Gastrocnemius medialis (tissue), 4 donors: ENCODE data around the gene TYROBP. TPM values are rescaled to one million over a fixed set of nuclear protein-coding genes. Genes with fewer than 3 reads are reported as not detected.
"Not testable (repeated sequence)": the region's sequence is repeated elsewhere in the genome, so short reads cannot be mapped to it uniquely, and the experiment has no call there.

Experiments used
- ATAC-seq, 2 donors: fragments of 150-250 bp; one replicate each; pipeline ENCODE4 v1.9.1; 2016
- DNase-seq, 2 donors: peaks; one replicate each; pipeline ENCODE4 v3.0.0-alpha.2; 2019
- H3K27ac ChIP-seq, 4 donors: fragments of 200-600 bp; sonication (generic); 1 replicate in 1 of 4; 2 replicates in 3 of 4; pipeline ENCODE4 v1.5.1; 2016 to 2018; ENCODE audit warnings: mild to moderate bottlenecking in 2 of 4, moderate library complexity in 1 of 4
- H3K27me3 ChIP-seq, 3 donors: fragments of 200-600 bp; sonication (generic) in 2 of 3; 1 replicate in 1 of 3; 2 replicates in 2 of 3; pipeline versions ENCODE4 v1.5.1 to v1.6.0; 2016 to 2019; ENCODE audit warnings: mild to moderate bottlenecking in 1 of 3, moderate library complexity in 1 of 3
- H3K36me3 ChIP-seq, 2 donors: fragments of 200-600 bp; sonication (generic) in 1 of 2; one replicate each; pipeline ENCODE4 v1.5.1; 2017 to 2018
- H3K4me1 ChIP-seq, 2 donors: fragments of 200-600 bp; sonication (generic) in 1 of 2; one replicate each; pipeline ENCODE4 v1.5.1; 2016 to 2017; ENCODE audit warnings: mild to moderate bottlenecking in 2 of 2
- H3K4me3 ChIP-seq, 4 donors: fragments of 200-600 bp; sonication (generic) in 3 of 4; 1 replicate in 1 of 4; 2 replicates in 3 of 4; pipeline ENCODE4 v1.5.1; 2016 to 2019; ENCODE audit warnings: mild to moderate bottlenecking in 2 of 4
- H3K9me3 ChIP-seq, 3 donors: fragments of 200-600 bp; sonication (generic) in 2 of 3; 1 replicate in 1 of 3; 2 replicates in 2 of 3; pipeline ENCODE4 v1.5.1; 2016 to 2019
- POLR2A ChIP-seq, 2 donors: fragments of 450-650 bp; IDR thresholded peaks; one replicate each; pipeline ENCODE4 v1.6.1; 2017; ENCODE audit warnings: antibody characterized with exemption in 2 of 2, mild to moderate bottlenecking in 2 of 2, moderate library complexity in 2 of 2
- in situ Hi-C, 4 donors: fragments of 200-750 bp; cut with MboI; loops; one replicate each; pipeline versions ENCODE4 v1.15.0 to v1.8.0; 2017; ENCODE audit warnings: low sequenced_read_pairs in 4 of 4
- intact Hi-C: fragments of 100-400 bp; cut with DNase I; formaldehyde crosslinking; loops from one replicate; pipeline ENCODE4 v1.15.1; 2023; ENCODE audit warnings: low total_unique reads
- total RNA-seq, 4 donors: library from RNA; depleted of rRNA; stranded (reverse); fragments of >200 nt; gene quantifications; one replicate each; pipeline versions ENCODE4 v1.1.0 to v1.2.3, GENCODE V29; 2016
- TF ChIP-seq, protein P1 (sequence below), 5 experiments: fragments of 450-650 bp in 3 of 5; fragments of 200-600 bp in 2 of 5; sonication (generic) in 2 of 5; IDR thresholded peaks in 4 of 5; conservative IDR thresholded peaks in 1 of 5; 1 replicate in 4 of 5; 2 replicates in 1 of 5; pipeline ENCODE4 v1.5.1; 2016 to 2019; ENCODE audit warnings: antibody characterized with exemption in 5 of 5, mild to moderate bottlenecking in 3 of 5, moderate library complexity in 3 of 5

Gene TYROBP
- total RNA-seq, 4 donors from 2014 or later, result 7.2 to 25.6 (median 18.2) TPM

DNA sequence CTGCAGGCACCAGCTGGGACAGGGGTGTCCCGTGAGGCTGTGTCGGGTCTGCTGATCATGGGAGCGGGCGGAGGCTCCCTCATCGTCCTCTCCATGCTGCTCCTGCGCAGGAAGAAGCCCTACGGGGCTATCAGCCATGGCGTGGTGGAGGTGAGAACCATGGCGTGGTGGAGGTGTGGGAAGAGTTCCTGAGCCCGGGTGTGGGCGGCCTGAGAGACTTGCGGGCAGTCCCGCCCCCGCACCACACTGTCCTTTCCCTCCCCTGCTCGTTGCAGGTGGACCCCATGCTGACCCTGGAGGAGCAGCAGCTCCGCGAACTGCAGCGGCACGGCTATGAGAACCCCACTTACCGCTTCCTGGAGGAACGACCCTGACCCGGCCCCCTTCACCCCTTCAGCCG lies 29.0 kb downstream of the TYROBP start:
- Histone ChIP-seq H3K27me3 (peaks cover 0 to 12% (median 4%) of the 10 kb centered on the region in 3 donors), H3K36me3 (no peaks in the 10 kb centered on the region), H3K4me3 (no peak overlapping the region), H3K27ac (no peak overlapping the region), H3K9me3 (no peaks in the 10 kb centered on the region), H3K4me1 (no peaks in the 10 kb centered on the region)
- no peak for ATAC-seq
- TF ChIP-seq, protein P1, sequence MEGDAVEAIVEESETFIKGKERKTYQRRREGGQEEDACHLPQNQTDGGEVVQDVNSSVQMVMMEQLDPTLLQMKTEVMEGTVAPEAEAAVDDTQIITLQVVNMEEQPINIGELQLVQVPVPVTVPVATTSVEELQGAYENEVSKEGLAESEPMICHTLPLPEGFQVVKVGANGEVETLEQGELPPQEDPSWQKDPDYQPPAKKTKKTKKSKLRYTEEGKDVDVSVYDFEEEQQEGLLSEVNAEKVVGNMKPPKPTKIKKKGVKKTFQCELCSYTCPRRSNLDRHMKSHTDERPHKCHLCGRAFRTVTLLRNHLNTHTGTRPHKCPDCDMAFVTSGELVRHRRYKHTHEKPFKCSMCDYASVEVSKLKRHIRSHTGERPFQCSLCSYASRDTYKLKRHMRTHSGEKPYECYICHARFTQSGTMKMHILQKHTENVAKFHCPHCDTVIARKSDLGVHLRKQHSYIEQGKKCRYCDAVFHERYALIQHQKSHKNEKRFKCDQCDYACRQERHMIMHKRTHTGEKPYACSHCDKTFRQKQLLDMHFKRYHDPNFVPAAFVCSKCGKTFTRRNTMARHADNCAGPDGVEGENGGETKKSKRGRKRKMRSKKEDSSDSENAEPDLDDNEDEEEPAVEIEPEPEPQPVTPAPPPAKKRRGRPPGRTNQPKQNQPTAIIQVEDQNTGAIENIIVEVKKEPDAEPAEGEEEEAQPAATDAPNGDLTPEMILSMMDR (IDR thresholded peaks at IDR 0.05 in 4 of 5, conservative IDR thresholded peaks at IDR 0.05 in 1 of 5), result no peak
- no peak for TF ChIP-seq POLR2A (IDR thresholded peaks at IDR 0.05)
- in situ Hi-C loops (no loop called here), intact Hi-C loops (no loop called here)
- no peak for DNase-seq

DNA sequence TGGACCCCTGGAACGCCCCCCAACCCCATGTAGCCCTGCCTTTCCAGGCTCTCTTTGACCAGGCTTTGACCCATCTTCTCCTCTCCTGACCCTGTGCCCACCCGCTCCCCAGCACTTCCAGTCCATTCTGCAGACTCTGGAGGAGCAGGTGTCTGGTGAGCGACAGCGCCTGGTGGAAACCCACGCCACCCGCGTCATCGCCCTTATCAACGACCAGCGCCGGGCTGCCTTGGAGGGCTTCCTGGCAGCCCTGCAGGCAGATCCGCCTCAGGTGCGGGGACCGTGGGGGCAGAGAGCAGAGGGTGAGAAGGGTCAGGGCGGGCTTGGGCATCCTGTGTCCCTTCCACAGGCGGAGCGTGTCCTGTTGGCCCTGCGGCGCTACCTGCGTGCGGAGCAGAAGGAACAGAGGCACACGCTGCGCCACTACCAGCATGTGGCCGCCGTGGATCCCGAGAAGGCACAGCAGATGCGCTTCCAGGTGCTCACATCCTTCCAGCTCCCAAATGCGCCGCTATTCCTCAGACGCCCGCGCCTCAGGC lies 33.6 kb downstream of the TYROBP start:
- DNase-seq (no peak), ATAC-seq (no peak)
- intact Hi-C loops, result no loop called here
- H3K36me3 ChIP-seq, result no peaks in the 10 kb centered on the region
- peaks cover 6% of the 10 kb centered on the region in 2 donors for H3K4me1 ChIP-seq
- no peak overlapping the region for H3K27ac ChIP-seq
- no peak overlapping the region for H3K4me3 ChIP-seq
- in situ Hi-C loops, result no loop called here
- peaks cover 27 to 39% (median 32%) of the 10 kb centered on the region in 3 donors for H3K27me3 ChIP-seq
- TF ChIP-seq, protein P1 (IDR thresholded peaks at IDR 0.05 in 4 of 5, conservative IDR thresholded peaks at IDR 0.05 in 1 of 5), result no peak
- TF ChIP-seq POLR2A (IDR thresholded peaks at IDR 0.05), result no peak
- no peaks in the 10 kb centered on the region for H3K9me3 ChIP-seq

DNA sequence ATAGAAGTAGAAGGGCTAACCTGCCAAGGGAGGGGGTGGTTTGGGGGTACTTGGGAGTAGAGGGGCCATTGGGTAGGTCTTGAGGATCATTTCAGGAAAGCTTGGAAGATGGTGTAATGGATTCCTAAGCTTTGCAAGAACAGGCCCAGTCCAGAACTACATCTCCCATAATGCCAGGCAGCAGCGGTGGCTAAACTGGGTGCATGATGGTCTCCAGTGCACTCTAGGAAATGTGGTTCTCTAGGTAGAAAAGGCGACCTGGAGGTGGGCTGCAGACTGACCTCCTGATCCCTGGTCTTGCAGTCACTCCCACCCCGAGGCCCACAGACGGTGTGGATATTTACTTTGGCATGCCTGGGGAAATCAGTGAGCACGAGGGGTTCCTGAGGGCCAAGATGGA lies 35.9 kb downstream of the TYROBP start:
- H3K4me1 ChIP-seq, result peaks cover 7 to 15% of the 10 kb centered on the region in 2 donors
- TF ChIP-seq POLR2A (IDR thresholded peaks at IDR 0.05), result no peak
- TF ChIP-seq, protein P1 (IDR thresholded peaks at IDR 0.05 in 4 of 5, conservative IDR thresholded peaks at IDR 0.05 in 1 of 5), result no peak
- in situ Hi-C loops, result no loop called here
- no peak overlapping the region for H3K27ac ChIP-seq
- intact Hi-C loops, result no loop called here
- no peaks in the 10 kb centered on the region for H3K36me3 ChIP-seq
- no peak overlapping the region for H3K4me3 ChIP-seq
- ATAC-seq, result no peak
- DNase-seq, result no peak
- no peaks in the 10 kb centered on the region for H3K9me3 ChIP-seq
- peaks cover 37 to 39% (median 38%) of the 10 kb centered on the region in 3 donors for H3K27me3 ChIP-seq

DNA sequence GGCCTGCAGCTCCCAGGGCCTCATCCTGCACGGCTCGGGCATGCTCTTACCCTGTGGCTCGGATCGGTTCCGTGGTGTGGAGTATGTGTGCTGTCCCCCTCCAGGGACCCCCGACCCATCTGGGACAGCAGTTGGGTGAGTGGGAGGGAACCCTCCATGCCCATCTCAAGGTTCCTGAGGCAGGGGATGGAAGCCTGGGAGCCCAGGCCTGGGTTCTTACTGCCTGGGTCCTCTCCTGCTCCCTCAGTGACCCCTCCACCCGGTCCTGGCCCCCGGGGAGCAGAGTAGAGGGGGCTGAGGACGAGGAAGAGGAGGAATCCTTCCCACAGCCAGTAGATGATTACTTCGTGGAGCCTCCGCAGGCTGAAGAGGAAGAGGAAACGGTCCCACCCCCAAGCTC lies 36.5 kb downstream of the TYROBP start:
- DNase-seq, result no peak
- in situ Hi-C loops (no loop called here), intact Hi-C loops (no loop called here)
- TF ChIP-seq POLR2A (IDR thresholded peaks at IDR 0.05), result no peak
- TF ChIP-seq, protein P1 (IDR thresholded peaks at IDR 0.05 in 4 of 5, conservative IDR thresholded peaks at IDR 0.05 in 1 of 5), result no peak
- Histone ChIP-seq H3K4me3 (no peak overlapping the region), H3K4me1 (peaks cover 7 to 15% of the 10 kb centered on the region in 2 donors), H3K27ac (no peak overlapping the region), H3K27me3 (peaks cover 37 to 40% (median 37%) of the 10 kb centered on the region in 3 donors), H3K36me3 (no peaks in the 10 kb centered on the region), H3K9me3 (no peaks in the 10 kb centered on the region)
- ATAC-seq, result no peak

DNA sequence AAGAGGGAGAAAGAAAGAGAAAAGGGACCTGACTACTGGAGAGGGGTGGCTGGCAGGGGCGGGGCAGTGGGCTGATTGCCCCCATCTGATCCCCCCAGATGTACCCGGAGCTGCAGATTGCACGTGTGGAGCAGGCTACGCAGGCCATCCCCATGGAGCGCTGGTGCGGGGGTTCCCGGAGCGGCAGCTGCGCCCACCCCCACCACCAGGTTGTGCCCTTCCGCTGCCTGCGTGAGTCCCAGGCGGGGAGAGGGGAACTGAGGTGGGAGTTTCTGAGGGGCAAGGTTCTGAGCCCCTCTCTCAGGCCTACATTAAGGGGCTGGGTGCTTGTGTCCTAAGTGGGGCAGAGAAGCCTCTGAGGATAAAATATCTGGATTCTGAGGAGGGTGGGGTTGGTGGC lies 37.3 kb downstream of the TYROBP start:
- TF ChIP-seq POLR2A (IDR thresholded peaks at IDR 0.05), result no peak
- TF ChIP-seq, protein P1 (IDR thresholded peaks at IDR 0.05 in 4 of 5, conservative IDR thresholded peaks at IDR 0.05 in 1 of 5), result no peak
- H3K27ac ChIP-seq, result no peak overlapping the region
- in situ Hi-C loops (no loop called here), intact Hi-C loops (no loop called here)
- H3K9me3 ChIP-seq, result no peaks in the 10 kb centered on the region
- no peak for DNase-seq
- ATAC-seq, result no peak
- peaks cover 36 to 46% (median 37%) of the 10 kb centered on the region in 3 donors for H3K27me3 ChIP-seq
- H3K4me3 ChIP-seq, result no peak overlapping the region
- H3K4me1 ChIP-seq, result peaks cover 7 to 15% of the 10 kb centered on the region in 2 donors
- no peaks in the 10 kb centered on the region for H3K36me3 ChIP-seq

DNA sequence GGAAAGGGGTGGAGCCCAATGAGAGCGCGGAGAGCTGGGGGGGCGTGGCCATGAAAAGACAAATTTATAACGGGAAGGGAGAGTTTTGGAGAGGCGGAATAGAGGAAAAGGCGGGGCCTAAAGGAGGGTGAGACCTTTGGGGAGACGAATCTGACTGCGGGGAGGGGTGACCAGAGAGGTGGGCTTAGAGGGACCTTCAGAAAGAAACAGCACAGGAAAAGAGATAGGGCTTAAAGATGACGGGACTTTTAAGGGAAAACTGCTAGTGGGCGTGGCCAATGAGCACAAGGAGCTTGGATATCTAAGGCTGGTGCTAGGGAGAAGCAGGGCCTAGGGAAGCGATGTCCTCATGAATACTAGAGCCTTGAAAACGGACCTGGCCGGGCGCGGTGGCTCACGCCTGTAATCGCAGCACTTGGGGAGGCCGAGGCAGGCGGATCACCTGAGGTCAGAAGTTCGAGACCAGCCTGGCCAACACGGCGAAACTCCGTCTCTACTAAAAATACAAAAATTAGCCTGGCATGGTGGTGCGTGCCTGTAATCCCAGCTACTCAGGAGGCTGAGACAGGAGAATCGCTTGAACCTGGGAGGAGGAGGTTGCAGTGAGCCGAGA lies 37.9 kb downstream of the TYROBP start:
- Histone ChIP-seq H3K4me1 (peaks cover 7 to 15% of the 10 kb centered on the region in 2 donors), H3K4me3 (peak overlapping the region in 2 of 4 donors; percentile 17 to 40), H3K27me3 (peaks cover 36 to 52% (median 37%) of the 10 kb centered on the region in 3 donors)
- ATAC-seq, H3K9me3 ChIP-seq, in situ Hi-C loops, DNase-seq, intact Hi-C loops, H3K27ac ChIP-seq, H3K36me3 ChIP-seq: not testable (repeated sequence)
